Suprapubic skin (tissue), 4 donors: ENCODE data around the gene CCSER2.

ENCODE experiments used
- EP300 ChIP-seq: sonication (generic); formaldehyde crosslinking; IDR thresholded peaks from one replicate; pipeline ENCODE4 v1.6.1; 2017; ENCODE audit warnings: antibody characterized with exemption
- POLR2A ChIP-seq, 2 donors: fragments of 450-650 bp; IDR thresholded peaks; one replicate each; pipeline ENCODE4 v1.6.1; 2017; ENCODE audit warnings: antibody characterized with exemption in 2 of 2, mild to moderate bottlenecking in 2 of 2, moderate library complexity in 2 of 2
- POLR2AphosphoS5 ChIP-seq, 3 donors: sonication (generic); formaldehyde crosslinking; IDR thresholded peaks; one replicate each; pipeline ENCODE4 v1.6.1; 2017; ENCODE audit warnings: antibody characterized with exemption in 3 of 3
- TF ChIP-seq, protein P1 (sequence below), 2 donors: fragments of 200-600 bp in 1 of 2; fragments of 450-650 bp in 1 of 2; sonication (generic) in 1 of 2; IDR thresholded peaks; one replicate each; pipeline ENCODE4 v1.5.1; 2016 to 2019; ENCODE audit warnings: antibody characterized with exemption in 2 of 2, mild to moderate bottlenecking in 1 of 2, moderate library complexity in 1 of 2

- TF ChIP-seq, protein P1, sequence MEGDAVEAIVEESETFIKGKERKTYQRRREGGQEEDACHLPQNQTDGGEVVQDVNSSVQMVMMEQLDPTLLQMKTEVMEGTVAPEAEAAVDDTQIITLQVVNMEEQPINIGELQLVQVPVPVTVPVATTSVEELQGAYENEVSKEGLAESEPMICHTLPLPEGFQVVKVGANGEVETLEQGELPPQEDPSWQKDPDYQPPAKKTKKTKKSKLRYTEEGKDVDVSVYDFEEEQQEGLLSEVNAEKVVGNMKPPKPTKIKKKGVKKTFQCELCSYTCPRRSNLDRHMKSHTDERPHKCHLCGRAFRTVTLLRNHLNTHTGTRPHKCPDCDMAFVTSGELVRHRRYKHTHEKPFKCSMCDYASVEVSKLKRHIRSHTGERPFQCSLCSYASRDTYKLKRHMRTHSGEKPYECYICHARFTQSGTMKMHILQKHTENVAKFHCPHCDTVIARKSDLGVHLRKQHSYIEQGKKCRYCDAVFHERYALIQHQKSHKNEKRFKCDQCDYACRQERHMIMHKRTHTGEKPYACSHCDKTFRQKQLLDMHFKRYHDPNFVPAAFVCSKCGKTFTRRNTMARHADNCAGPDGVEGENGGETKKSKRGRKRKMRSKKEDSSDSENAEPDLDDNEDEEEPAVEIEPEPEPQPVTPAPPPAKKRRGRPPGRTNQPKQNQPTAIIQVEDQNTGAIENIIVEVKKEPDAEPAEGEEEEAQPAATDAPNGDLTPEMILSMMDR (IDR thresholded peaks at IDR 0.05): no peak
- TF ChIP-seq POLR2A (IDR thresholded peaks at IDR 0.05): no peak
- TF ChIP-seq EP300: no peak
- no peak for TF ChIP-seq POLR2AphosphoS5 (IDR thresholded peaks at IDR 0.05)
Measured at GRCh38 chr10:84432891-84433290, 104.5 kb downstream of the CCSER2 start.
